ENCODE measurements around the gene KCNQ2.

- no peak for TF ChIP-seq EZH2 (IDR thresholded peaks at IDR 0.05; ENCODE audit: borderline replicate concordance, low read depth, low read length, severe bottlenecking)
- TF ChIP-seq CTCF (IDR thresholded peaks at IDR 0.05; ENCODE audit: borderline replicate concordance, extremely low read depth, low read length, poor library complexity, severe bottlenecking) = no peak
These were observed 88.9 kb downstream of the KCNQ2 start for GRCh38 chr20:63383556-63383955.

All from DND-41 (cell line).